Measurements from ENCODE around the gene TRAF3IP3. TPM values are rescaled to one million over a fixed set of nuclear protein-coding genes. Genes with fewer than 3 reads are reported as not detected.

The TRAF3IP3 gene
- total RNA-seq, 1 experiment from 2014 or later, result not detected

GRCh38 chr1:209817691-209818090 is 61.8 kb downstream of the TRAF3IP3 start:
- DNase-seq, result no peak
- Histone ChIP-seq H3K4me3 (no peak overlapping the region), H3K79me2 (ENCODE audit: low read depth) (no peaks in the 10 kb centered on the region), H4K20me1 (ENCODE audit: insufficient read depth) (no peaks in the 10 kb centered on the region), H3K4me2 (no peak overlapping the region), H3K27me3 (ENCODE audit: insufficient read depth, low read depth) (no peaks in the 10 kb centered on the region), H3K27ac (no peak overlapping the region), H3K9me3 (ENCODE audit: insufficient read depth, low read depth) (no peaks in the 10 kb centered on the region), H3F3A (ENCODE audit: insufficient read depth, low read depth) (no peaks in the 10 kb centered on the region), H3K36me3 (ENCODE audit: low read depth) (no peaks in the 10 kb centered on the region), H3K9me2 (ENCODE audit: insufficient read depth) (no peaks in the 10 kb centered on the region), H3K4me1 (replicated peaks; ENCODE audit: insufficient read depth) (no peaks in the 10 kb centered on the region), H2AFZ (no peak overlapping the region)
- CTCF ChIA-PET, result no interaction called here
- POLR2A ChIA-PET (ENCODE audit: unreplicated experiment), result no interaction called here
- TF ChIP-seq CTCF (conservative IDR thresholded peaks at IDR 0.05) (no peak), EZH2 (IDR thresholded peaks at IDR 0.05; ENCODE audit: low read depth) (no peak)
- BruUV-seq (replicated peaks), result no TSS peak
- intact Hi-C loops (cut with micrococcal nuclease; ENCODE audit: unreplicated experiment), result no loop called here

- Histone ChIP-seq H4K20me1 (ENCODE audit: insufficient read depth) (no peaks in the 10 kb centered on the region), H3K4me2 (no peak overlapping the region), H3K4me1 (replicated peaks; ENCODE audit: insufficient read depth) (no peaks in the 10 kb centered on the region), H3K9me2 (ENCODE audit: insufficient read depth) (no peaks in the 10 kb centered on the region), H3K4me3 (no peak overlapping the region), H3K9me3 (ENCODE audit: insufficient read depth, low read depth) (no peaks in the 10 kb centered on the region), H3F3A (ENCODE audit: insufficient read depth, low read depth) (no peaks in the 10 kb centered on the region), H2AFZ (no peak overlapping the region), H3K36me3 (ENCODE audit: low read depth) (no peaks in the 10 kb centered on the region), H3K27ac (no peak overlapping the region), H3K27me3 (ENCODE audit: insufficient read depth, low read depth) (no peaks in the 10 kb centered on the region), H3K79me2 (ENCODE audit: low read depth) (no peaks in the 10 kb centered on the region)
- BruUV-seq (replicated peaks), result no TSS peak
- TF ChIP-seq EZH2 (IDR thresholded peaks at IDR 0.05; ENCODE audit: low read depth), result no peak
- TF ChIP-seq CTCF (conservative IDR thresholded peaks at IDR 0.05), result no peak
- intact Hi-C loops (cut with micrococcal nuclease; ENCODE audit: unreplicated experiment), result no loop called here
- DNase-seq, result no peak
- CTCF ChIA-PET, result no interaction called here
- POLR2A ChIA-PET (ENCODE audit: unreplicated experiment), result no interaction called here
Observed at GRCh38 chr1:209819058-209819457, 63.2 kb downstream of the TRAF3IP3 start.

GRCh38 chr1:209820986-209821385 is 65.1 kb downstream of the TRAF3IP3 start:
- H3K36me3 ChIP-seq (ENCODE audit: low read depth), result no peaks in the 10 kb centered on the region
- H2AFZ ChIP-seq, result no peak overlapping the region
- POLR2A ChIA-PET (ENCODE audit: unreplicated experiment), result interaction anchor here (0.6 kb wide), 1 partner anchor 15 kb away, joined by 3 read pairs; the partner anchor contains the start of gene IRF6
- H3F3A ChIP-seq (ENCODE audit: insufficient read depth, low read depth), result peaks cover 2% of the 10 kb centered on the region; the same call in 1 of the 2 replicates
- no peaks in the 10 kb centered on the region for H3K9me3 ChIP-seq (ENCODE audit: insufficient read depth, low read depth)
- TF ChIP-seq CTCF (conservative IDR thresholded peaks at IDR 0.05), result no peak
- TF ChIP-seq EZH2 (IDR thresholded peaks at IDR 0.05; ENCODE audit: low read depth), result no peak
- BruUV-seq (replicated peaks), result no TSS peak
- no peaks in the 10 kb centered on the region for H3K27me3 ChIP-seq (ENCODE audit: insufficient read depth, low read depth)
- no peaks in the 10 kb centered on the region for H3K9me2 ChIP-seq (ENCODE audit: insufficient read depth)
- H3K27ac ChIP-seq, result no peak overlapping the region
- intact Hi-C loops (cut with micrococcal nuclease; ENCODE audit: unreplicated experiment), result loop anchor here (5.0 to 10.0 kb wide), 2 partner anchors 74 to 246 kb away; no protein-coding TSS in a partner anchor
- no peak overlapping the region for H3K4me2 ChIP-seq
- H4K20me1 ChIP-seq (ENCODE audit: insufficient read depth), result no peaks in the 10 kb centered on the region
- no peak overlapping the region for H3K4me3 ChIP-seq
- no peak for DNase-seq
- no peaks in the 10 kb centered on the region for H3K79me2 ChIP-seq (ENCODE audit: low read depth)
- CTCF ChIA-PET, result no interaction called here
- H3K4me1 ChIP-seq (replicated peaks; ENCODE audit: insufficient read depth), result no peaks in the 10 kb centered on the region
